ENCODE data around the gene PIP5KL1.

DNA sequence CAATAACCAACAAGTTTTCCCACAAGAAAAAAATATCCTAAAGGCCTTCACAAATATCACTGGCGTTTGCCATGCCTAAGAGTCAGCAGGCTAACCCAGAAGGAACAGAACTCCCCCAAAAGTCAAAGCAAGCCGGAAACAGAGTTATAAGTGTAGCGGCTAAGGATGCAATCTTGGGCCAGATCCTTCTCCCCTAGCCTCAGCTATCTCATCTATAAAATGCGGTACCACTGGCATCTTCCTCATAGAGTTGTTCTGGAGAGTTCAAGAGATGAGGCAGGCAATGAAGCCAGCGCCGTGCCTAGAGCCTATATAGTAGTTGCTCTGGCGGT is 6.4 kb upstream of the PIP5KL1 start:
- no peak for TF ChIP-seq POLR2AphosphoS5 (IDR thresholded peaks at IDR 0.05; ENCODE audit: borderline replicate concordance, low read depth, low read length)
- no peak for TF ChIP-seq EZH2 (IDR thresholded peaks at IDR 0.05)
- TF ChIP-seq FOXP2 (optimal IDR thresholded peaks at IDR 0.05; ENCODE audit: control extremely low read depth, extremely low read length, insufficient read depth) = no peak

Measured in SK-N-MC (cell line).